Activated T-helper 2 cell treated with anti-CD3 and anti-CD28 coated beads, Interferon-gamma antibody, Interleukin-2, Interleukin-4, amounts not matched to agents 10 μg/mL and 5 μg/mL and 100 μg/mL, durations not matched to agents 14 hours and 24 hours and 36 hours (primary cell): ENCODE measurements around the gene FMNL2. TPM values are rescaled to one million over a fixed set of nuclear protein-coding genes. Genes with fewer than 3 reads are reported as not detected.
A peak's percentile ranks its signal among the peaks of the same experiment; 100 is the strongest.

ENCODE experiments used
- DNase-seq: peaks from one replicate; pipeline ENCODE4 v3.0.0; 2021; ENCODE audit warnings: low spot score
- H3K27ac Mint-ChIP-seq: one replicate; pipeline ENCODE4 v1.8.0; 2021; ENCODE audit warnings: mixed read lengths
- H3K27me3 Mint-ChIP-seq: one replicate; pipeline ENCODE4 v1.8.0; 2021; ENCODE audit warnings: low read depth, mixed read lengths
- H3K36me3 Mint-ChIP-seq: one replicate; pipeline ENCODE4 v1.8.0; 2021; ENCODE audit warnings: low read depth, mixed read lengths
- H3K4me1 Mint-ChIP-seq: one replicate; pipeline ENCODE4 v1.8.0; 2021; ENCODE audit warnings: low read depth, mixed read lengths
- H3K4me3 Mint-ChIP-seq: one replicate; pipeline ENCODE4 v1.8.0; 2021; ENCODE audit warnings: low read depth, mild to moderate bottlenecking, moderate library complexity, mixed read lengths
- H3K9me3 Mint-ChIP-seq: one replicate; pipeline ENCODE4 v1.8.0; 2021; ENCODE audit warnings: mixed read lengths
- intact Hi-C: fragments of 100-400 bp; cut with micrococcal nuclease; formaldehyde crosslinking; loops from one replicate; pipeline ENCODE4 v1.15.1; 2023
- total RNA-seq: library from RNA; stranded (reverse); gene quantifications from 2 replicates; pipeline ENCODE4 v1.2.3, GENCODE V29; 2022

The FMNL2 gene
- total RNA-seq, 1 donor from 2014 or later = 14.0 TPM

DNA sequence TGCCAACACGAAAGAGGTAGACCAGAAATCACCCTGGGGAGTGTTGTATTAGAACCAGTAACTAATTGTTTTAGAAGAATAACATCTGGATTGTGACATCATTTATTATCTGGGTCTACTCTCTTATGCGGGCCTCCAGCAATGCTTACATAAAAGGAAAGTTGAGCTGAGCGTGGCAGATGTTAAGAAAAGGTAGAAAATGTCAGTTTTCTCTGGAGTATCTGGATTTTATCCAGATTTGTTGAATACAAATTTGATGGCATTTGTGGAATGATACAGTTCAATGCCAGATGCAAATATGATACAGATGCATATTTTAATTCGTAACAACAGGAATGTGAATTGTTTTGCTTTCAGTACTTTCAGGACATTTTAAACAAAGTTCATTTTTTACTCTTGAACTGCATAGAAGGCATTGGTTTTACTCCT, 292.0 kb downstream of the FMNL2 start:
- Mint-ChIP-seq H3K9me3 (no peaks in the 10 kb centered on the region), H3K36me3 (peaks cover 18% of the 10 kb centered on the region), H3K27ac (no peak overlapping the region), H3K4me1 (peaks cover 23% of the 10 kb centered on the region), H3K4me3 (no peak overlapping the region), H3K27me3 (peaks cover 3% of the 10 kb centered on the region)
- intact Hi-C loops = loop anchor here (5.0 kb wide), 1 partner anchor 55 kb away; no protein-coding TSS in a partner anchor
- no peak for DNase-seq

DNA sequence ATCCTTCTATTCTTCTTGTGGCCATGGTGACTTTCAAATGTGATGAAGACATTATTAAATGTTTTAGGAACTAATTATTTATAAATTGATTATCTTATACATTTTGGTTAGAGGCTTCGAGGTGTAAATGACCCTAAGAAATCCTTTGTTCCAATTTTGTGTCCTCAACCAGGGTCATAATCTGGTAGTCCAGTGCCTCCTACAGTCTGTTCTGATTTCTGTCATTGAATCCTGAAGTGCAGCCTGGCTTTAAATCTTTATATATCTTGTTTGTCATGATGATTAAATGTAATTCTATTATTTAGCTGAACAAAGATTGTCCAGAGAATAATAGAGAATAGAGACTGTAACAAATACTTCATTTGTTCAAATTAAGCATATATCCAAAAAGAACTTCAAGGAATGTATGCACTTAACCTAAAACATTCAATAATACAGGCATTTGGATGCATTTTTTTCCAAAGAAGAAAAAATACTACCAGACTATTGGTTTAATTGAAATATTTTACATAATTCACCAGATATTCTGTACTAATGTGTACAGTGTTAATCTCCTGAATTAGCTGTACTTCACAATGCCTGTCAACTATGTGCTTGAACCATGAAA, 292.5 kb downstream of the FMNL2 start:
- intact Hi-C loops = loop anchor here (5.0 kb wide), 1 partner anchor 55 kb away; no protein-coding TSS in a partner anchor
- H3K9me3 Mint-ChIP-seq = no peaks in the 10 kb centered on the region
- H3K4me3 Mint-ChIP-seq = no peak overlapping the region
- H3K27me3 Mint-ChIP-seq = peaks cover 3% of the 10 kb centered on the region
- H3K4me1 Mint-ChIP-seq = peaks cover 23% of the 10 kb centered on the region
- no peak for DNase-seq
- H3K36me3 Mint-ChIP-seq = peaks cover 18% of the 10 kb centered on the region
- no peak overlapping the region for H3K27ac Mint-ChIP-seq

GRCh38 chr2:152629202-152629601, 294.2 kb downstream of the FMNL2 start:
- no peak overlapping the region for H3K27ac Mint-ChIP-seq
- intact Hi-C loops = loop anchor here (5.0 kb wide), 1 partner anchor 57 kb away; no protein-coding TSS in a partner anchor
- peaks cover 3% of the 10 kb centered on the region for H3K27me3 Mint-ChIP-seq
- H3K4me1 Mint-ChIP-seq = peaks cover 23% of the 10 kb centered on the region
- H3K36me3 Mint-ChIP-seq = peaks cover 18% of the 10 kb centered on the region
- H3K9me3 Mint-ChIP-seq = no peaks in the 10 kb centered on the region
- no peak for DNase-seq
- H3K4me3 Mint-ChIP-seq = no peak overlapping the region

DNA sequence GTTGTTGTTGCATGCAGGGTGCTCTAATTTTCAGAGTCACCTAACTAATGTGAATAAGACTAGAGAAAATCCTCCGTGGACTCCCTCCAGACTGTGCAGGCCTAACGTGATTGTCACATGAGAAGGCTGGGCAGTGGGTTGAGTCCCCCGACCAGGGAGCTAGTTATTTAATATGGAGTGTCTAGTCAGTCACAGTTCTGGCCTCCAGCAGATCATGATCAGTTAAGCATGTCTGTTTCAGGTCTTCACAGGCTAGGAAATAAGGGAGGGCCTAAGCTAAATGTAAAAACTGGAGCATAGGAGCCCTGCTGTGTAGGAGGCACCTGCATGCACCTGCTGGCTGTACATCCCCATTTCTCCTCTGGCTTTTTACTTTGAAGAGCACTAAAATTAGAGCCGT, 295.5 kb downstream of the FMNL2 start:
- peaks cover 3% of the 10 kb centered on the region for H3K27me3 Mint-ChIP-seq
- H3K4me1 Mint-ChIP-seq = peaks cover 23% of the 10 kb centered on the region
- intact Hi-C loops = loop anchor here (5.0 kb wide), 1 partner anchor 298 kb away; no protein-coding TSS in a partner anchor
- no peak for DNase-seq
- H3K4me3 Mint-ChIP-seq = no peak overlapping the region
- no peak overlapping the region for H3K27ac Mint-ChIP-seq
- no peaks in the 10 kb centered on the region for H3K9me3 Mint-ChIP-seq
- H3K36me3 Mint-ChIP-seq = peaks cover 18% of the 10 kb centered on the region

DNA sequence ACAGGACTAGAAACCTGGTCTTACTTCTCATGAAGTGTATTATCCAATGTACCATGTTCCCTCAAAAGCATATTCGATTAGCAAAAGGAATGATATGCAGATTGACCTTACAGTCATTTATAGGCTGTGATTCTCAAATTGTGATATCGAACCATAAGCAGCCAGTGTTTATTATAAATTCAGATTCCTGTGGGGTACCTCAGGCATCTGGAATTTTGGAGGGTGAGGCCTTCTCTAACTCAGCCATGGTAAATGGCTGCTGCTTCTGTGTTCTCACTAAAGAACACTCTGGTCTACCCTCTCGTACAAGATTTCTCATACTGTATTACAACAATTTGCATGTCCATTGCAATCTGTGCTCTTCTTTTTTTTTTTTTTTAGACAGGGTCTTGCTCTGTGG, 297.8 kb downstream of the FMNL2 start:
- intact Hi-C loops = loop anchor here (5.0 kb wide), 1 partner anchor 300 kb away; no protein-coding TSS in a partner anchor

DNA sequence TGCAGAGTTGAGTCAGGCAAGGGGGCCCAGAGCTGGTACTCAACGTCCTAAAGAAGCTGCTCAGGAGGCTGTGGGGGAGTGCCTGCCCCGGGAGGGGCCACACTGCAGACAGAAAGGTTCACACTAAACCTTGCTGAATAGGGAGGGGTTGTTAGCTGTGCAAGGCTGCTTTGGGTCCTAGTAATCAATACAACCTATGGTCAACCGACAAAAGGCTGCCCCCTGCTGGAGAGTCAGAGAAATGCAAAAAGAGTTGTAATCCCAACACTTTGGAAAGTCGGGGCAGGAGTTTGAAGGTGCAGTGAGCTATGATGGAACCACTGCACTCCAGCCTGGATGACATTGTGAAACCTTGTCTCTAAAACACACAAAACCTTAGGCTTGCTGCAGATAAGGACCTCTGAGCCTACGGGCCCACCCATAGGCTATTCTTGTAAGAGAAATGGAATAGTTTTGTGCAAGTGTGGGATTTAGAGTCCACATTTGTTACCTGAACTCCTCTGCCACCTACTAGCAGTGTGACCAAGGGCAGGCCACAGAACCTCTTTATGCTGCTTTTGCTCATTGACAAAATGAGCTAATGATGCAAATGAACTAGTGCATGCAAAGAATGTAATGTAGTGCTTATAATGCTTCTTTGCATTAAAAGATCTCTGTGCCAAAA, 300.8 kb downstream of the FMNL2 start:
- no peaks in the 10 kb centered on the region for H3K27me3 Mint-ChIP-seq
- peaks cover 3% of the 10 kb centered on the region for H3K36me3 Mint-ChIP-seq
- H3K4me1 Mint-ChIP-seq = no peaks in the 10 kb centered on the region
- intact Hi-C loops = loop anchor here (1.0 to 2.0 kb wide), 4 partner anchors 221 to 598 kb away; no protein-coding TSS in a partner anchor
- no peak overlapping the region for H3K4me3 Mint-ChIP-seq
- peak; percentile 46 for DNase-seq
- no peak overlapping the region for H3K27ac Mint-ChIP-seq
- no peaks in the 10 kb centered on the region for H3K9me3 Mint-ChIP-seq

More for the DNA sequence above, 297.8 kb downstream of the FMNL2 start:
- Mint-ChIP-seq H3K4me3 (no peak overlapping the region), H3K27ac (no peak overlapping the region), H3K36me3 (peaks cover 18% of the 10 kb centered on the region), H3K27me3 (no peaks in the 10 kb centered on the region), H3K4me1 (peaks cover 23% of the 10 kb centered on the region), H3K9me3 (no peaks in the 10 kb centered on the region)
- no peak for DNase-seq

DNA sequence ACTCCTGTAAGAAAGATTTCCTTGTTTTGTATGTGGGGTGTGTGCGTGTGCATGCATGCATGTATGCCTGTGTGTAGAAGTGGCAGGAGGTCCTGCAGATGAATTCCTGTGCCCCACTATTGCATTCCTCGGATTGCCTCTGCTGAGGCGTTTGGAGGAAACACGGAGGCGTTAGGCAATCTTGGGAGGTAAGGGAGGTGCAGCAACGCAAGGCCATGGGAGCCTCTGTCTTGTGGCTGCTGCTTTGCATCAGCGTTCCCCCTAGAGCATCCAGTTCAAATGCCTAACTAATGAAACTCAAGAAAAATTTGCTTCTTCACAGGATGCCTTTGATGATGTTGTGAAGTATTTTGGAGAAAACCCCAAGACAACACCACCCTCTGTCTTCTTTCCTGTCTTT, 302.3 kb downstream of the FMNL2 start:
- H3K36me3 Mint-ChIP-seq = peaks cover 4% of the 10 kb centered on the region
- H3K27me3 Mint-ChIP-seq = no peaks in the 10 kb centered on the region
- H3K9me3 Mint-ChIP-seq = no peaks in the 10 kb centered on the region
- intact Hi-C loops = no loop called here
- H3K27ac Mint-ChIP-seq = no peak overlapping the region
- no peak overlapping the region for H3K4me3 Mint-ChIP-seq
- no peak for DNase-seq
- H3K4me1 Mint-ChIP-seq = no peaks in the 10 kb centered on the region

DNA sequence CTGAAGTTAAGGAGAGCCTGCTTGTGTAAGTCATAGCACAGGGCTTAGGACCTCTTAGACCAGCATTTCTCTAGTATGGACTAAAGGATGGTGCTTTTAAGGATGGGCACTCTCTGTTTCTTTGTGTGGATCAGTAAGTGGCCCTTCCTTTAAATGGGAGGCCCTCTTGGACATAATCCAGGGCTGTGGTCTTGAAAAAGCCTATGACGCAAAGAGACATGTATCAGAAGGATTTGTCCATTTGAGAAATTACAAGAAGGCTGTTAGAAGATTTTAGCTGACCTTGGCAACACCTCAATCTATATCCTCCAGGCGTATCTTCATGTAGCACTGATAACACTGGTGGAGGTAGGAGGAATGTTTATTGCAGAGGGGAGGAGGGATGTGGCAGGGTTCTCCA, 303.1 kb downstream of the FMNL2 start:
- H3K4me3 Mint-ChIP-seq = no peak overlapping the region
- H3K36me3 Mint-ChIP-seq = peaks cover 4% of the 10 kb centered on the region
- H3K27me3 Mint-ChIP-seq = no peaks in the 10 kb centered on the region
- intact Hi-C loops = no loop called here
- H3K27ac Mint-ChIP-seq = no peak overlapping the region
- no peak for DNase-seq
- H3K4me1 Mint-ChIP-seq = no peaks in the 10 kb centered on the region
- no peaks in the 10 kb centered on the region for H3K9me3 Mint-ChIP-seq

DNA sequence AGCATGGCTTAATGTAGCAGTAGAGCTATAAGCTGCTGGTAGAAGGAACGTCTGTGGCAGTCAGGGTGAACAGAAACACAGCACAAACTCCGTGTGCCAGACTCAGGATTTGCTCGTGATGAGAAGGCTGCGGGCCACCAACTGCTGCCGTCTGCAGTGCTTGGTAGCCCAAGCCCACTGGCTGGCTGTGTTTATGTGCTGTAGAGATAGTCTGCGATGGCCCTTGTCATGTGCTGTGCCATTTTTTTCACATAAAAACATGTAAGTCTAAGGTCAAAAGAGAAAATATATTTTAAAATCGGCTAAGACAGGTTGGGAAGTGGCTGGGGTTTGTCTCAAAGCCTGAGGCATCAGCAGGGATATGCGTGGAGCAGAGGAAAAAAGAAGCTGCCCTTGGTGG, 303.6 kb downstream of the FMNL2 start:
- no peaks in the 10 kb centered on the region for H3K4me1 Mint-ChIP-seq
- H3K4me3 Mint-ChIP-seq = no peak overlapping the region
- no peak for DNase-seq
- no peak overlapping the region for H3K27ac Mint-ChIP-seq
- peaks cover 4% of the 10 kb centered on the region for H3K36me3 Mint-ChIP-seq
- no peaks in the 10 kb centered on the region for H3K9me3 Mint-ChIP-seq
- no peaks in the 10 kb centered on the region for H3K27me3 Mint-ChIP-seq
- intact Hi-C loops = no loop called here

DNA sequence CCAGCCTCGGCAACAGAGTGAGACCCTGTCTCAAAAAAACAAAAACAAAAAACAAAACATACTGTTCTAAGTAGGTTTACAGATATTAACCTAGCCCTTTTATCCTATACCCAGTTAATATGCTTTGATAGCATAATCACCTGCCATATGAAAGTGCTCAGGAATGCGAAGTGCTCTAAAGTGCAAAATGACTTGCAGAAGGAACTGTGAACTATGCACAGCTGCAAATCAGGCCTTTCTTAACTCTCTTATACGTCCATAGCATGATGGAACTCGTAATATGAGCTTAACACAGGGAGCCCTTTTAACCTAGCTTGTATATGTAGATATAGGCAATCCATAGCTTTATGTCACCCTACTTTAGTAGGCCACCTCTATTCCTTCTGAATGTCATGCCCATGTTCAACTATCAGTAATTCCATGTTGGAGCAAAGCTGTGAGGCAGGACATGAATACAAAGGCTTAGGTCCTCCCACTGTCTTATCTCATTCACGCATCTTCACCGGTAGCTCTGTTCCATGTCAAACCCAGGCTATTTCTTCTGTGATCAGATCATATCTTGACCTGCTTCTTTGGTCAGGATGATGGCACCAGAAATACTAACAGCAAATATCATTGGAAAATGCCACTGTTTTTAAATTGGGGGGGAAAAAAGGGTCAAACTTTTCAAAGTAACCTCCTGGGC, 309.4 kb downstream of the FMNL2 start:
- intact Hi-C loops = no loop called here
- Mint-ChIP-seq H3K9me3 (no peaks in the 10 kb centered on the region), H3K4me3 (no peak overlapping the region), H3K27me3 (no peaks in the 10 kb centered on the region), H3K4me1 (peaks cover 3% of the 10 kb centered on the region), H3K27ac (no peak overlapping the region), H3K36me3 (peaks cover 14% of the 10 kb centered on the region)
- DNase-seq = no peak

- intact Hi-C loops = no loop called here
- no peak for DNase-seq
- Mint-ChIP-seq H3K9me3 (no peaks in the 10 kb centered on the region), H3K27me3 (no peaks in the 10 kb centered on the region), H3K36me3 (peaks cover 16% of the 10 kb centered on the region), H3K27ac (no peak overlapping the region), H3K4me1 (peaks cover 3% of the 10 kb centered on the region), H3K4me3 (no peak overlapping the region)
Observed at GRCh38 chr2:152646264-152646663, 311.3 kb downstream of the FMNL2 start.

DNA sequence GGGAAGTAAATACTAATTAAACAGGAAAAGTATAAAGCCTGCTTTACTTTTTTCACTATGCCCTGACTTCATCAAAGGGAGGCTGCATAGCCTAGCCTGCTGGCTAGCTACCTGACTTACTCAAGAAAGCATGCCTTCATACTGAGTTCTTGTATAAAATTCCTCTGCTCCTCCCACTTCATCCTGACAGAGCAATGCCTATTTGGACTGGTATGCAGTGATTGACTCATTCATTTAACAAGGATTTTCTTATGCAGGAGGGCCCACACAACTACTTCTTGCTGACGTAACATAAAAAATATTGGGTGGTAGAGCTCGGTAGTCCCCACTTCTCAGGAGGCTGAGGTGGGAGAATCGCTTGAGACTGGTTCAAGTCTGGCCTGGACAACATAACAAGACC, 311.8 kb downstream of the FMNL2 start:
- Mint-ChIP-seq H3K9me3 (no peaks in the 10 kb centered on the region), H3K27ac (no peak overlapping the region), H3K4me3 (no peak overlapping the region), H3K36me3 (peaks cover 18% of the 10 kb centered on the region), H3K4me1 (peaks cover 3% of the 10 kb centered on the region), H3K27me3 (no peaks in the 10 kb centered on the region)
- DNase-seq = no peak
- intact Hi-C loops = no loop called here

GRCh38 chr2:152647552-152647951, 312.6 kb downstream of the FMNL2 start:
- H3K9me3 Mint-ChIP-seq = no peaks in the 10 kb centered on the region
- H3K27me3 Mint-ChIP-seq = no peaks in the 10 kb centered on the region
- intact Hi-C loops = no loop called here
- H3K36me3 Mint-ChIP-seq = peaks cover 25% of the 10 kb centered on the region
- H3K4me3 Mint-ChIP-seq = no peak overlapping the region
- no peak for DNase-seq
- H3K27ac Mint-ChIP-seq = no peak overlapping the region
- peaks cover 3% of the 10 kb centered on the region for H3K4me1 Mint-ChIP-seq
